ENCODE measurements around the gene LACC1.
A peak's percentile ranks its signal among the peaks of the same experiment; 100 is the strongest.

LACC1 gene

GRCh38 chr13:43879755-43880181, at the start of gene LACC1:
Gene LACC1 (plus strand): TSS chr13:43879904. CDS start chr13:43880986, 1,082 bp downstream.
- no peaks in the 10 kb centered on the region for H3K9me3 ChIP-seq (ENCODE audit: severe bottlenecking)
- TF ChIP-seq CTCF (IDR thresholded peaks at IDR 0.05; ENCODE audit: low read depth, low read length): no peak
- H3K36me3 ChIP-seq: no peaks in the 10 kb centered on the region
- no peak for DNase-seq
- peak within 1 kb of the TSS; percentile 60 for H3K4me3 ChIP-seq (ENCODE audit: low read depth, low read length)
- H3K27ac ChIP-seq: peak within 1 kb of the TSS; percentile 42
- no peaks in the 10 kb centered on the region for H3K27me3 ChIP-seq (ENCODE audit: insufficient read depth, low read depth, severe bottlenecking)

GRCh38 chr13:43830497-43830881, 49.2 kb upstream of the LACC1 start:
- Histone ChIP-seq H3K36me3 (no peaks in the 10 kb centered on the region), H3K9me3 (ENCODE audit: severe bottlenecking) (no peaks in the 10 kb centered on the region), H3K27me3 (ENCODE audit: insufficient read depth, low read depth, severe bottlenecking) (no peaks in the 10 kb centered on the region), H3K27ac (no peak overlapping the region), H3K4me3 (ENCODE audit: low read depth, low read length) (no peak overlapping the region)
- no peak for DNase-seq
- TF ChIP-seq CTCF (IDR thresholded peaks at IDR 0.05; ENCODE audit: low read depth, low read length): no peak

GRCh38 chr13:43831088-43831487, 48.6 kb upstream of the LACC1 start:
- no peaks in the 10 kb centered on the region for H3K9me3 ChIP-seq (ENCODE audit: severe bottlenecking)
- no peak for TF ChIP-seq CTCF (IDR thresholded peaks at IDR 0.05; ENCODE audit: low read depth, low read length)
- no peaks in the 10 kb centered on the region for H3K27me3 ChIP-seq (ENCODE audit: insufficient read depth, low read depth, severe bottlenecking)
- H3K36me3 ChIP-seq: no peaks in the 10 kb centered on the region
- H3K27ac ChIP-seq: no peak overlapping the region
- DNase-seq: no peak
- H3K4me3 ChIP-seq (ENCODE audit: low read depth, low read length): no peak overlapping the region

GRCh38 chr13:43835701-43836100, 44.0 kb upstream of the LACC1 start:
- no peaks in the 10 kb centered on the region for H3K9me3 ChIP-seq (ENCODE audit: severe bottlenecking)
- no peaks in the 10 kb centered on the region for H3K36me3 ChIP-seq
- no peaks in the 10 kb centered on the region for H3K27me3 ChIP-seq (ENCODE audit: insufficient read depth, low read depth, severe bottlenecking)
- no peak overlapping the region for H3K27ac ChIP-seq
- no peak for DNase-seq
- no peak overlapping the region for H3K4me3 ChIP-seq (ENCODE audit: low read depth, low read length)
- no peak for TF ChIP-seq CTCF (IDR thresholded peaks at IDR 0.05; ENCODE audit: low read depth, low read length)

- H3K27ac ChIP-seq: no peak overlapping the region
- no peaks in the 10 kb centered on the region for H3K9me3 ChIP-seq (ENCODE audit: severe bottlenecking)
- no peak for DNase-seq
- TF ChIP-seq CTCF (IDR thresholded peaks at IDR 0.05; ENCODE audit: low read depth, low read length): no peak
- no peak overlapping the region for H3K4me3 ChIP-seq (ENCODE audit: low read depth, low read length)
- H3K27me3 ChIP-seq (ENCODE audit: insufficient read depth, low read depth, severe bottlenecking): no peaks in the 10 kb centered on the region
- no peaks in the 10 kb centered on the region for H3K36me3 ChIP-seq
Measured at GRCh38 chr13:43838909-43839308, 40.8 kb upstream of the LACC1 start.

- Histone ChIP-seq H3K27ac (no peak overlapping the region), H3K36me3 (no peaks in the 10 kb centered on the region), H3K9me3 (ENCODE audit: severe bottlenecking) (no peaks in the 10 kb centered on the region), H3K27me3 (ENCODE audit: insufficient read depth, low read depth, severe bottlenecking) (no peaks in the 10 kb centered on the region), H3K4me3 (ENCODE audit: low read depth, low read length) (no peak overlapping the region)
- no peak for TF ChIP-seq CTCF (IDR thresholded peaks at IDR 0.05; ENCODE audit: low read depth, low read length)
- no peak for DNase-seq
Measured at GRCh38 chr13:43846496-43847158, 33.1 kb upstream of the LACC1 start.

Measured in WERI-Rb-1 (cell line).